Lower leg skin (tissue), 4 donors: ENCODE measurements around the gene CLK2. TPM values are rescaled to one million over a fixed set of nuclear protein-coding genes. Genes with fewer than 3 reads are reported as not detected.

ENCODE experiments used
- DNase-seq, 2 donors: peaks; one replicate each; pipeline ENCODE4 v3.0.0-alpha.2; 2019; ENCODE audit warnings: low spot score in 2 of 2
- H3K4me3 ChIP-seq: fragments of 200-600 bp; sonication (generic); 2 replicates; pipeline ENCODE4 v1.5.1; 2017; ENCODE audit warnings: mild to moderate bottlenecking, low read depth; ENCODE audit not compliant: poor library complexity, severe bottlenecking
- POLR2A ChIP-seq, 2 donors: fragments of 450-650 bp; IDR thresholded peaks; one replicate each; pipeline ENCODE4 v1.6.1; 2016 to 2017; ENCODE audit warnings: antibody characterized with exemption in 2 of 2, mild to moderate bottlenecking in 1 of 2, moderate library complexity in 1 of 2
- WGBS, 2 donors: methylation state at CpG; one replicate each; pipeline ENCODE4 v1.1.5; 2018; 5-methylcytosine and 5-hydroxymethylcytosine counted together
- intact Hi-C: fragments of 100-400 bp; cut with DNase I; formaldehyde crosslinking; loops from one replicate; pipeline ENCODE4 v1.15.0; 2023; ENCODE audit warnings: low total_unique reads
- total RNA-seq, 4 donors: library from RNA; depleted of rRNA; stranded (reverse); fragments of >200 nt; gene quantifications; one replicate each; pipeline ENCODE4 v1.1.0, GENCODE V29; 2016
- TF ChIP-seq, protein P1 (sequence below), 3 donors: fragments of 450-650 bp; IDR thresholded peaks; one replicate each; pipeline ENCODE4 v1.5.1; 2016; ENCODE audit warnings: antibody characterized with exemption in 3 of 3, mild to moderate bottlenecking in 3 of 3, moderate library complexity in 2 of 3

The CLK2 gene
- total RNA-seq, 4 donors from 2014 or later, result 24.6 to 55.8 (median 38.0) TPM

- WGBS, 2 donors, result 0 to 2% methylated on average over 17 to 28 of the region's 29 CpGs
- H3K4me3 ChIP-seq, result peak overlapping the region; percentile 57
- DNase-seq, result peak; percentile 33 to 92
- intact Hi-C loops, result loop anchor here (5.0 kb wide), 1 partner anchor 44 kb away; the partner anchor contains the start of gene RUSC1
- TF ChIP-seq, protein P1, sequence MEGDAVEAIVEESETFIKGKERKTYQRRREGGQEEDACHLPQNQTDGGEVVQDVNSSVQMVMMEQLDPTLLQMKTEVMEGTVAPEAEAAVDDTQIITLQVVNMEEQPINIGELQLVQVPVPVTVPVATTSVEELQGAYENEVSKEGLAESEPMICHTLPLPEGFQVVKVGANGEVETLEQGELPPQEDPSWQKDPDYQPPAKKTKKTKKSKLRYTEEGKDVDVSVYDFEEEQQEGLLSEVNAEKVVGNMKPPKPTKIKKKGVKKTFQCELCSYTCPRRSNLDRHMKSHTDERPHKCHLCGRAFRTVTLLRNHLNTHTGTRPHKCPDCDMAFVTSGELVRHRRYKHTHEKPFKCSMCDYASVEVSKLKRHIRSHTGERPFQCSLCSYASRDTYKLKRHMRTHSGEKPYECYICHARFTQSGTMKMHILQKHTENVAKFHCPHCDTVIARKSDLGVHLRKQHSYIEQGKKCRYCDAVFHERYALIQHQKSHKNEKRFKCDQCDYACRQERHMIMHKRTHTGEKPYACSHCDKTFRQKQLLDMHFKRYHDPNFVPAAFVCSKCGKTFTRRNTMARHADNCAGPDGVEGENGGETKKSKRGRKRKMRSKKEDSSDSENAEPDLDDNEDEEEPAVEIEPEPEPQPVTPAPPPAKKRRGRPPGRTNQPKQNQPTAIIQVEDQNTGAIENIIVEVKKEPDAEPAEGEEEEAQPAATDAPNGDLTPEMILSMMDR (IDR thresholded peaks at IDR 0.05), result no peak
- TF ChIP-seq POLR2A (IDR thresholded peaks at IDR 0.05), result no peak
Measured at GRCh38 chr1:155277902-155278688, 4.8 kb upstream of the CLK2 start.

GRCh38 chr1:155277070-155277901 is 4.0 kb upstream of the CLK2 start, which contains the start of gene HCN3:
Gene HCN3 (plus strand): TSS chr1:155277463. CDS start chr1:155277591, 128 bp downstream.
- intact Hi-C loops, result loop anchor here (5.0 kb wide), 1 partner anchor 45 kb away; the partner anchor contains the start of gene RUSC1
- TF ChIP-seq POLR2A (IDR thresholded peaks at IDR 0.05), result no peak
- TF ChIP-seq, protein P1 (IDR thresholded peaks at IDR 0.05), result no peak
- peak within 1 kb of the TSS; percentile 57 for H3K4me3 ChIP-seq
- 1 to 2% methylated on average over 44 to 50 of the region's 68 CpGs for WGBS, 2 donors
- DNase-seq, result peak; percentile 97 to 100

GRCh38 chr1:155272466-155273342 is 600 bp downstream of the CLK2 start:
- no peak for DNase-seq
- intact Hi-C loops, result no loop called here
- 4 to 5% methylated on average over 31 to 43 of the region's 44 CpGs for WGBS, 2 donors
- H3K4me3 ChIP-seq, result peak overlapping the region; percentile 66
- TF ChIP-seq, protein P1 (IDR thresholded peaks at IDR 0.05), result no peak
- no peak for TF ChIP-seq POLR2A (IDR thresholded peaks at IDR 0.05)

GRCh38 chr1:155269381-155269780 is 3.9 kb downstream of the CLK2 start:
- intact Hi-C loops, result loop anchor here (10.0 kb wide), 1 partner anchor 325 kb away; no protein-coding TSS in a partner anchor
- WGBS, 2 donors, result 93% methylated on average over 21 of the region's 21 CpGs

More at GRCh38 chr1:155269381-155269780, 3.9 kb downstream of the CLK2 start:
- no peak for DNase-seq
- TF ChIP-seq, protein P1 (IDR thresholded peaks at IDR 0.05), result no peak
- TF ChIP-seq POLR2A (IDR thresholded peaks at IDR 0.05), result no peak
- no peak overlapping the region for H3K4me3 ChIP-seq
